ENCODE results near the gene PRKAR1B.
"Not testable (repeated sequence)": the region's sequence is repeated elsewhere in the genome, so short reads cannot be mapped to it uniquely, and the experiment has no call there.

The PRKAR1B gene

DNA sequence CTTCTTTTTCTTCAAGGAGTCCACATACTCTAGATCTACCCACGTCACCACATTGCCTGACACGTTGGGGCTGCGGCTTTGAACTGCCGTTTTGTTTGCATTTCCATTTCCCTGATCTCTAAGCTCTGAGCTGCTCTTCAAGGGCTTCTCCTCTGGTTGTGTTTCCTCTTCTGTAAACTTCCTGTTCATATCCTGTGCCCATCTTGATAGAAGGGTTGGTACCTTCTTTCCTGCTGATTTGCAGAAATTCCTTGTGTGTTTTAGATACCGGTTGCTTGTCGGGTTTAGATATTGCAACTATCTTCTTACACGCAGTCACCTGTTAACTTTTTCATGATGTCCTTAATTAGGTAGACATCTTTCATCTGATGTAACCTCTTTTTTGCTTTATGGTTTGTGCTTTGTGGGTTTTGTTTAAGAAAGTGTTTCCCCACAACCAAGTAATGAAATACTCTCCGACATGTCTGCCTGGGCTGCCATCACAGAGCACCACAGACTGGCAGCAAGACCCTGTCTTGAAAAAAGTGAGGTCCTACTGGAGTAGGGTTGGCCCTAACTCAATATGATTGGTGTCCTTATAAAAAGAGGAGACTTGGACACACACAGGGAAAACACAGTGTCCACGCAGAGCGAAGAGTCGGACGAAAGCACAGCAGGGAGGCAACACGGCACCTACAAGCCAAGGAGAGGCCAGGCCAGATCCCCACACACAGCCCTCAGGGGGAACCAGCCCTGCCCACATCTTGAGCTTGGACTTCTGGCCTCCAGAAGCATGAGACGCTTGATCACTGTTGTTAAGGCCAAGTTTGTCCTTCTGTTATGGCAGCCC lies 108.3 kb downstream of the PRKAR1B start:
- DNase-seq = no peak

DNA sequence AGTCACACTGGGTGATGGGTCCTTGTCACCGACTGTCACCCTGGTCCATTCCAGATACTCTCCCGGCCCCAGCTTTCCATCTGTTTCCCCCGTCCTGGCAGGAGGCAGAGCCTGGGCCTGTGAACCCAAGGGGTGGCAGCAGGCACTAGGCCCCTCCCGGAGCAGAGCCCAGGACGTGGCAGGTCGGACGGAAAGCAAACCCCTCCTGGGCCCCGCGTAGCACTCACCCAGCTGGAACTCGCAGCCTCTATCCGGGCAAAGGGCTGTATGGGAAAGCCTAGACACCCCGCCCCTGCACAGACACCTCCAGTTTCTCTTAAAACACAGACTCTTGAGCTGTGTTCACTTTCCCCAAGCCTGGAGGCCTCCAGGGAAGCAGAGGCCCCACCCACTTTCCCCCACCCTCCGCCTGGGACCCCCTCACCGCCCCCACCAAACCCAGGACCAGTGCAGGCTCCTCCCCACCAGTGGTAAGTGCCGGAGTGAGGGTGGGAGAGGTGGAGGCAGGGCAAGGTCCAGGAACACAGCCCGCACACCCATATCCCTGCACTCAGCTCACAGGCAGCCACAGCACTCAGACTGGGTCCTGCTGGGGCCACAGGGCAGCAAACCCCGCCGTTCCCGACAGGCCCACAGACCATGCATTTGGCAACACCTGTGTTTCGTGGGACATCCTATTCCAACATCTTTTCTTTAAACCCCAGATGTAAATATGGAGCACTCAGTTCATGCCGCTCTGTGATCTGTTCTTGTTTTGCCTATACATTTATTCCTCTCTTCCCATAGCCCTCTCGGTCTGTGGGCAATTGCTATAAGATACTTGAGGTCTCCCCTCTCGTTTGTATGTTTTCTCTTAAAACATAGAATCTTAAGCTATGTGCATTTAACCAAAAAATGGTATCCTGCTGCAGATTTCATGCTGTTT lies 109.2 kb downstream of the PRKAR1B start:
- DNase-seq = no peak

GRCh38 chr7:613442-614140 lies 113.5 kb downstream of the PRKAR1B start:
- no peak for DNase-seq

DNA sequence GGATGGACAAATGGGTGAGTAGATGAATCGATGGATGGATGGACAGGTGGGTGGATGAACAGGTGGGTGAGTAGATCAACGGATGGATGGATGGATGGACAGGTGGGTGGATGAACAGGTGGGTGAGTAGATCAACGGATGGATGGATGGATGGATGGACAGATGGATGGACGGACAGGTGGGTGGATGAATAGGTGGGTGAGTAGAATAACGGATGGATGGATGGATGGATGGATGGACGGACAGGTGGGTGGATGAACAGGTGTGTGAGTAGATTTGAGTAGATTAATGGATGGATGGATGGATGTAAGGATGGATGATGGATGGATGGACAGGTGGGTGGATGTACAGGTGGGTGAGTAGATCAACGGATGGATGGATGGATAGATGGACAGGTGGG lies 115.2 kb downstream of the PRKAR1B start:
- not testable (repeated sequence) for DNase-seq

DNA sequence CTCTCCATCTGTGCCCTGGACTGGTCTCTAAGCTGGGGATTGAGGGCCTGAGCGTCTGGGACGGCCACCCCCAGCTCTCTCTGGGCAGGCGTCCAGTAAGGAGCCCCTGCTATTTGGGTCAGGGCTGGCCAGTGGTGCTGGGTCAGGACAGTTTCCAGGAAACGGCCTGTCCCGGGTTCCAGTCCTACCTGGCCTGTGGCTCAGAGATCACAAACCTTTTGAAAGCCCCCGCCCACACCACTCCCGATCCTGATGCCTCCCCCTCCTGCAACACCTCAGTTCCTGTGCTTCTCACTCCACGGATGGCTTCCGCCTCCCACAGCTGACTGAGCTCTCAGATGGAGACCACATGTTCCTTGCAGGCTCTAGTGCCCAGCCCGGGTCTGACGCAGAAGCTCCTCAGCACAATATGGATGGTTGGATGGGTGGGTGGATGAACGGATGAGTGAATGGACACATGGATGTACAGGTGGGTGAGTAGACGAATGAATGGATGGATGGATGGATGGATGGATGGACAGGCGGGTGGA lies 115.7 kb downstream of the PRKAR1B start:
- no peak for DNase-seq

DNA sequence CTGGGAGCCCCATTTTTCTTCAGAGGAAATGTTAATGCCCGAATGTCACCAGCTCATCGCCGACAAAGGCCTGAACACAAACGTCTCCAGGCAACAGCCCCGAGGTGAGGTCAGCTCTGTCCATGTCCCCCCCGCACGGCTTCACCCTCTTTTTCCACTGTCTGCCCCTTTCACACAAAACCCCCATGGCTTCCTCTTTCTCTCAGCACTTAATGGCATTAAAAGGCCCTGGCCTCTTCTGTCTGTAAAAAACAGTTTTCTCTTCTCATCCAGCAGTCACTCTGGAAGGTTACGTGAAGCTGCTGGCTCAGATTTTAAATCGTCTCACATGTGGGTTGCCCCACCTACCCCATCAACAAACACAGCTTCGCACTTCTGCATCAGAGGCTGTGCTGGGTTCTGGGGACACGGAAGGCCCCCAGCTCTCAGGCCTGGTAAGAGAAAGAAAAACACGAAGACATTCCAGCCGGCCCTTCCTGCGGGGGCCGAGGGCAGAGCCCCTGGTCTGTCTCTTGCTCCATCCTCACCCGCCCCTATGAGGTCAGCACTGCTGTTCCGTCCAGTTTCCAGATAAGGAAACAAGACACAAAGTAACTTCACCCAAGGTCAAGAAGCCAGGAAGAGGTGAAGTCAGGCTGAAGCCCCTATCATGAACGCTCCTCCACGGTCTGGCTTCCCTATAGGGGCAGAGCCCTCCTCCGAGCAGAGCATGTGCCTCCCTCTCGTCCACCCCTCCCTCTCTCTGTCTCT lies 116.4 kb downstream of the PRKAR1B start:
- no peak for DNase-seq

GRCh38 chr7:610141-610530 lies 116.9 kb downstream of the PRKAR1B start:
- no peak for DNase-seq

DNA sequence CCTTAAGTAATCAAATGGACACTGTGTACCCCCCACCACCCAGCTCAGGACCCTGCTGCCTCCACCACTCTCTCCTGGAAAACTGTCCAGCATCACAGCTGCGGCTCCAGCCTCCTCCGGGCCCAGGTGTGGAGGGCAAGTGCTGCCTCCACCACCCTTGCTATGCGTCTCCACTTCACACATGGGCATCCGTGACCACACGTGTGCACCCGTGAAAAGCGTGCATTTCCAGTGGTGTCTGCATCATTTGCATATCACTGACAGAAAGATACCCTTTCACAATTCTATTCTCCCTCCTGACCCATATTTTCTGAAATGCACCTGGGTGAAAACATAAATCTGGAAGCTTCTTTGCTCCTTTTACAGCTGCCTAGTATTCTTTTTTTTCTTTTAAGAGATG lies 117.7 kb downstream of the PRKAR1B start:
- DNase-seq = no peak

DNA sequence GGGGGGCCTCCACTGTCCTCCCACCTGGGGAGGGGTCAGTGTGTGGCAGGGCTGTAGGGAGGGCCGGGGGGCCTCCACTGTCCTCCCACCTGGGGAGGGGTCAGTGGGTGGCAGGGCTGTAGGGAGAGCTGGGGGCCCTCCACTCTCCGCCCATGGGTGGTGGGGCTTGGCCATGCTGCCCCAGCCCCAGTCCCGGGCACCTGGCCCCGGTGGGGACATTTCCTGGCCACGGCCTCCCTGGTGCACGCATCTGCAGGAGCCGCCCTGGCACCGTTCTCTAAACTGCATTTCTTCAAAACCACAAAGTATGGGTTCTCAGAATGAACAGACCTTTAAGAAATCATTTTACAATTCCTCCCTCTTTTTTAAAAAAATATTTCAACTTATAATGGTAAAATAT lies 118.1 kb downstream of the PRKAR1B start:
- DNase-seq = no peak

DNA sequence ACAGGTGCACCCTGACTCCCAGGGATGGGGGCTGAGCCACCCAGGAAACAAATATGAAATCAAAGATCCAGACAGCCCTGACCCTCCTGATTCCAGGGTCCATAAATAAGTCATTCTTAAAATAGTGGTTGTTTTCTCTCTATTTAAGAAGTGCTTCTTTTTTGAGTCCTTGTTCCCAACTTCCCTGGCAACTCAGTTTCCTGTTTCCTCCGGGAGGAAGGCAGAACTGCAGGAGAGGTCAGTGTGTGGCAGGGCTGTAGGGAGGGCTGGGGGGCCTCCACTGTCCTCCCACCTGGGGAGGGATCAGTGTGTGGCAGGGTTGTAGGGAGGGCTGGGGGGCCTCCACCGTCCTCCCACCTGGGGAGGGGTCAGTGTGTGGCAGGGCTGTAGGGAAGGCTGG lies 118.7 kb downstream of the PRKAR1B start:
- DNase-seq = no peak

DNA sequence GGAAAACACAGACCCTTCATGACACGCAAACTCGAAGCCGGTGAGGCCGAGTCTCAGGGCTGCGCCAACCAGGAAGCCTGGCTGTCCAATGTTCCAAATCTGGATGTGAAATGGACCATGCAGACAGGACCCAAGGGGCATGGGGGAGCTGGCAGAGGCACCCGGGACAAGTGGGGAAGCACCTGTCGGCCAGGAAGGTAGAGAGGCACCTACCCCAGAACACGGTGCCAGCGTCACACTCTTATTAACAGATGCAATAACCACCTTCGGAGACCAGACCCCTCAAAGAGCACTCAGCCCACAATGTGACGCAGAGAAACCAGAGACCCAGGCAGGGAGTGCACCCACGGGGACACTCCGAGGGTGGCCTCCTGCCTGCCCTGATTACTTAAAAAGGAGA lies 119.1 kb downstream of the PRKAR1B start:
- no peak for DNase-seq

DNA sequence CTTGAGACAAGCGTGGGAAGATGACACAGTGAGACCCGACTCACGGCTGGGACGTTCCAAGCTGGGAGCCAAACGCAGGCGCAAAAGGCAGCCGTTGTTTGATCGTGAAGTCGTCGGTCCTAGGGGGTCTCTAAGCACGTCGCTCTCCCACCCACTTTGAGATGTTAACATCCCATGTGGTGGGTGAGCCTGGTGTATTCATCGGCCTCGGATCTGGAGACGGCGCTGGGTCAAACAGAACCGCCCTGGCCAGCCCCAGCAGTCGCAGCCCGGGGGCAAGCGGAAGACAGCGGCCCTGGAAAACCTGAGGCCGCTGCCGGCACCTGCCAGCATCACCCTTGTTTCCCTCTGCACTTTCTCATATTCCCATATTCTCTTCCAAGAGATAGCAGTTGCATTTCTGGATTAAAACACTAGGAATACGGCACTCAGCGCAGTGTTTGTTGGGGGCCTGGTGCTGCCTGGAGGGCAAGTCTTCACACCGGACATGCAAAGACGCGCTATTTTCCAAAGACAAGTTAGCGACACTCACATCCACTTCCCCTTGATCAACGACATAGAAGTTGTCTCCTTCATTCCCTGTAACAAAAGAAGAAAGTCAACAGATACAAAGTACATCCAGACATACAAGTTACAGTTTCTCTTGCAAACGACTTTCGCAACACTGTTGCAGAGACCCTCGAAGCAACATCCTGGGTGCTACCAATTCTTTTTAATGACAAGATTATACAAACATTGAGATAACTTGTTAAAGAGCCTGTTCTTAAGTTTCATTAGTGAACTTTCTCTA lies 121.2 kb downstream of the PRKAR1B start:
- no peak for DNase-seq

GRCh38 chr7:604884-605531 lies 122.1 kb downstream of the PRKAR1B start:
- DNase-seq = no peak

DNA sequence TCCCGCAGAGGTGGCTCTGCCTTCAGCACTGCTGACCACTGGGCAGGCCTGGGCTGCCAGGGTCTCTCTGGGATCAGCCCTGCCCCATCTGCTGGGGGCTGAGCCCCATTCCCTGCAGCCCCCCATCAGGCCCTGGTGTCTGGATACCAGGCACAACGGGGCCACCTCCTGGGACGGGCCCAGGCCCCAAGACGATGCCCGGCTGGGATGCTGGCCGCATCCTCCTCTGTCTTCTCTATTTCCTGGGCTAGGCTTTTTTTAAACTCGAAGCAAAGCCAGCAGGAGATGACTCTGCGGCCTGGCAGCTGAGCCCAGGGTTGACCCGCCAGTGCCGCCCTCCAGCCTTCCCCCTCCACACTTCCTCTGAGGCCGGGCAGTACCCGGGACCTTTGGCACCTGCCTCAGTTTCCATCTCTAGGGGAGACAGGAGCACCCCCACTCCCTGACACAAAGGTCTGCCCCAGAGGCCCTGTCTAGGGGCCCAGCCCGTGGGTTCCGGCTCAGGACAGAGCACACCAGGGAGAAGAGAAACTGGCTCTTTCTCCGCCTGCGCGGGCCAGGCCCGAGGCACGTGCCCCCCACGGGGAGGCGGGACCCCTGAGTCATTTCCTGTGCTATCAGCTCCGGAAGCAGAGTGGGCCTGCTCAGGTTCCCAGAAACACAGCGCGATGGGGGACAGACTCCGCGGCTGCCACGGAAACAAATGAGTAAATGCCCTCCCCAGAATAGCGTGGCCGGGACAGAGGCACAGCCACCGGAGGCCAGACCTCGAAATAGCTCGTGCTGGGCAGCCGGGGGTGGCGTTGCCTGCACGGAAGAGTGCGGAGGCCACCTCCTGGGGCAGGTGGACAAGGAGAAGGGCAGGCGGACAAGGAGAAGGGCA lies 122.8 kb downstream of the PRKAR1B start:
- DNase-seq = no peak

GRCh38 chr7:603152-603951 lies 123.7 kb downstream of the PRKAR1B start:
- no peak for DNase-seq

- no peak for DNase-seq
Observed at GRCh38 chr7:602341-603141, 124.5 kb downstream of the PRKAR1B start.

DNA sequence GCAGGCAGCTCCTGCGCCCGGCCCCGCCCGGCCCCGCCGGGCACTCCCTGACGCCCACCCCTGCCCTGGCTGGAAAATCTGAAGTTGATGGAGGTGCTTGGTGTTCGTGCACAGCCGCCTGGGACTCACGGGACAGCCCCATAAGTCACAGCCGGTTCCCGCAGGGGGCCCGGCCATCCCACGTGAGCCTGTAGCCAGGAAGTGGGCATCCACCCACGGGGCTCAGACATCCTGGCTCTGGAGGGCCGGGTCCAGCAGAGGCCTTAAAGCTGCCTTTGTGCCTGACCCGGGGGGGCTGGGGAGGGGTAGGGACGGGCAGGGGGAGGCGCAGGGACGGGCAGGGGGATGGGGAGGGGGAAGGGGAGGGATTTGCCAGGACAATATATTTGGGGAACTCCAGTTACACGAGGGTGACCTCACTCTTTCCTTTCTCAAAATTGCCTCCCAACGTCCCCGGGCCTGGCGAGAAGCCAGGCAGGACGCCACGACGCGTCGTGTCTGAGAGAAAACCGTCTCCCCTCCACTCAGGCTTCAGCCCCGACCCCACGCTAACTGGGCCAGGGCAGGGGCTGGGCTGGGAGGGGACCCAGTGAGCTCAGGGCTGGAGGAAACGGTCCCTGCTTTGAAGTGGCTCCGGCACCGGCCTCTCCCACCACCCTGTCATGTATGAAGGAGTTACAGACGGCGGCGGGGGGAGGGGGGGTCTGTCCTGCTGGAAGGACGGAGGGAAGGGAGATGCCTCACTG lies 125.3 kb downstream of the PRKAR1B start:
- no peak for DNase-seq
